GM19238 (cell line): ENCODE measurements around the gene SLC35A3.
"Not testable (repeated sequence)": the region's sequence is repeated elsewhere in the genome, so short reads cannot be mapped to it uniquely, and the experiment has no call there.

Experiments used
- DNase-seq: peaks from one replicate; pipeline ENCODE4 v3.0.0; 2011; ENCODE audit warnings: low spot score; ENCODE audit not compliant: insufficient read length

Gene SLC35A3

GRCh38 chr1:100034470-100034869 is 64.7 kb downstream of the SLC35A3 start:
- no peak for DNase-seq

- no peak for DNase-seq
These were observed 65.4 kb downstream of the SLC35A3 start for GRCh38 chr1:100035214-100035613.

- DNase-seq, result no peak
These were observed 67.2 kb downstream of the SLC35A3 start for GRCh38 chr1:100036718-100037655.

GRCh38 chr1:100037656-100037926 is 67.8 kb downstream of the SLC35A3 start:
- no peak for DNase-seq

GRCh38 chr1:100037927-100038659 is 68.3 kb downstream of the SLC35A3 start:
- DNase-seq, result peak; percentile 81

- peak; percentile 45 for DNase-seq
These were observed 69.0 kb downstream of the SLC35A3 start for GRCh38 chr1:100038660-100039287.

GRCh38 chr1:100039591-100039990 is 69.8 kb downstream of the SLC35A3 start:
- DNase-seq, result no peak

GRCh38 chr1:100045206-100045605 is 75.4 kb downstream of the SLC35A3 start:
- DNase-seq, result no peak

GRCh38 chr1:100047235-100047708 is 77.5 kb downstream of the SLC35A3 start:
- not testable (repeated sequence) for DNase-seq

- DNase-seq, result no peak
These were observed 80.3 kb downstream of the SLC35A3 start for GRCh38 chr1:100050139-100050538.

GRCh38 chr1:100051401-100051800 is 81.6 kb downstream of the SLC35A3 start:
- no peak for DNase-seq

- no peak for DNase-seq
These were observed 82.1 kb downstream of the SLC35A3 start for GRCh38 chr1:100051893-100052292.

- no peak for DNase-seq
These were observed 83.3 kb downstream of the SLC35A3 start for GRCh38 chr1:100053119-100053518.

- no peak for DNase-seq
These were observed 83.9 kb downstream of the SLC35A3 start for GRCh38 chr1:100053727-100054126.

GRCh38 chr1:100061681-100062080 is 91.9 kb downstream of the SLC35A3 start:
- no peak for DNase-seq

- DNase-seq, result no peak
These were observed 95.6 kb downstream of the SLC35A3 start for GRCh38 chr1:100065183-100065968.

- no peak for DNase-seq
These were observed 96.1 kb downstream of the SLC35A3 start for GRCh38 chr1:100065969-100066227.

- no peak for DNase-seq
These were observed 100.6 kb downstream of the SLC35A3 start for GRCh38 chr1:100070201-100070939.

- DNase-seq, result no peak
These were observed 103.7 kb downstream of the SLC35A3 start for GRCh38 chr1:100073531-100073930.

GRCh38 chr1:100074604-100075395 is 105.0 kb downstream of the SLC35A3 start:
- no peak for DNase-seq
